CD4-positive, CD25-positive, alpha-beta regulatory T cell (primary cell): ENCODE data around the gene TLR8. TPM values are rescaled to one million over a fixed set of nuclear protein-coding genes. Genes with fewer than 3 reads are reported as not detected.

Experiments used
- ATAC-seq, 2 donors: fragments of 150-1000 bp; cut with Tn5 transposase; one replicate each; pipeline ENCODE4 v1.10.0; 2021; ENCODE audit warnings: low read depth in 2 of 2, moderate number of reproducible peaks in 2 of 2, moderate library complexity in 1 of 2
- DNase-seq, 3 donors: peaks; one replicate each; pipeline versions ENCODE4 v3.0.0 to v3.0.0-alpha.2; 2012 to 2022; ENCODE audit warnings: mixed read lengths in 1 of 3
- H3K27ac ChIP-seq: one replicate; pipeline ENCODE4 v1.7.0; 2013; ENCODE audit warnings: mild to moderate bottlenecking, low read length; ENCODE audit not compliant: insufficient read depth, poor library complexity, severe bottlenecking
- H3K27me3 ChIP-seq: one replicate; pipeline ENCODE4 v1.7.0; 2013; ENCODE audit warnings: low read length; ENCODE audit not compliant: control insufficient read depth, insufficient read depth
- H3K36me3 ChIP-seq: one replicate; pipeline ENCODE4 v1.7.0; 2013; ENCODE audit warnings: mild to moderate bottlenecking, low read length, moderate library complexity; ENCODE audit not compliant: control insufficient read depth, insufficient read depth
- H3K4me1 ChIP-seq: 2 replicates; pipeline ENCODE4 v1.7.0; 2013; ENCODE audit warnings: mild to moderate bottlenecking, low read length; ENCODE audit not compliant: insufficient read depth, control insufficient read depth, poor library complexity, severe bottlenecking
- H3K4me3 ChIP-seq: one replicate; pipeline ENCODE4 v1.7.0; 2013; ENCODE audit warnings: low read depth, mild to moderate bottlenecking, low read length, moderate library complexity
- H3K9me3 ChIP-seq, 2 experiments: 1 replicate in 1 of 2; 2 replicates in 1 of 2; pipeline ENCODE4 v1.7.0; 2013; ENCODE audit warnings: low read length in 2 of 2, mild to moderate bottlenecking in 1 of 2, moderate library complexity in 1 of 2; ENCODE audit not compliant: control insufficient read depth in 2 of 2
- H3K27ac Mint-ChIP-seq, 3 donors: one replicate each; pipeline ENCODE4 v1.8.0; 2020 to 2022; ENCODE audit warnings: mild to moderate bottlenecking in 3 of 3, mixed read lengths in 3 of 3, moderate library complexity in 2 of 3
- H3K27me3 Mint-ChIP-seq: one replicate; pipeline ENCODE4 v1.8.0; 2022; ENCODE audit warnings: mild to moderate bottlenecking, mixed read lengths
- H3K36me3 Mint-ChIP-seq: one replicate; pipeline ENCODE4 v1.8.0; 2020; ENCODE audit warnings: mixed read lengths
- H3K4me1 Mint-ChIP-seq, 4 donors: one replicate each; pipeline ENCODE4 v1.8.0; 2020 to 2022; ENCODE audit warnings: mixed read lengths in 4 of 4, mild to moderate bottlenecking in 1 of 4
- H3K4me3 Mint-ChIP-seq, 4 donors: one replicate each; pipeline ENCODE4 v1.8.0; 2020 to 2022; ENCODE audit warnings: mild to moderate bottlenecking in 4 of 4, mixed read lengths in 4 of 4, moderate library complexity in 3 of 4
- H3K9me3 Mint-ChIP-seq, 7 donors: one replicate each; pipeline ENCODE4 v1.8.0; 2020 to 2022; ENCODE audit warnings: mixed read lengths in 7 of 7, mild to moderate bottlenecking in 3 of 7, moderate library complexity in 2 of 7
- polyA plus RNA-seq, 4 donors: library from polyadenylated mRNA; unstranded; fragments of 300-500 nt; fragmentation: Illumina TruSeq; gene quantifications; one replicate each; pipeline ENCODE4 v1.2.3, GENCODE V29; 2021
- total RNA-seq: library from RNA; stranded (reverse); gene quantifications from one replicate; pipeline ENCODE4 v1.2.3, GENCODE V29; 2022

TLR8 gene
- total and polyA plus RNA-seq, 5 donors from 2014 or later = not detected

GRCh38 chrX:12898073-12898472 lies 8.3 kb upstream of the TLR8 start:
- Histone ChIP-seq H3K27me3 (peaks cover 2% of the 10 kb centered on the region), H3K4me1 (no peaks in the 10 kb centered on the region), H3K36me3 (no peaks in the 10 kb centered on the region), H3K27ac (no peak overlapping the region), H3K9me3 (no peaks in the 10 kb centered on the region), H3K4me3 (no peak overlapping the region)
- no peak overlapping the region for H3K4me3 Mint-ChIP-seq
- H3K9me3 Mint-ChIP-seq = no peaks in the 10 kb centered on the region
- no peaks in the 10 kb centered on the region for H3K36me3 Mint-ChIP-seq
- ATAC-seq (no peak), DNase-seq (no peak)
- peaks cover 0 to 6% (median 5%) of the 10 kb centered on the region in 4 donors for H3K4me1 Mint-ChIP-seq
- H3K27me3 Mint-ChIP-seq = no peaks in the 10 kb centered on the region
- no peak overlapping the region for H3K27ac Mint-ChIP-seq

- Histone ChIP-seq H3K27ac (no peak overlapping the region), H3K4me3 (no peak overlapping the region), H3K4me1 (no peaks in the 10 kb centered on the region), H3K27me3 (peaks cover 2% of the 10 kb centered on the region), H3K9me3 (no peaks in the 10 kb centered on the region), H3K36me3 (no peaks in the 10 kb centered on the region)
- H3K4me1 Mint-ChIP-seq = peaks cover 0 to 4% (median 1%) of the 10 kb centered on the region in 4 donors
- H3K27ac Mint-ChIP-seq = peak overlapping the region in 1 of 3 donors; percentile 52
- H3K36me3 Mint-ChIP-seq = no peaks in the 10 kb centered on the region
- no peaks in the 10 kb centered on the region for H3K27me3 Mint-ChIP-seq
- no peak for DNase-seq
- H3K9me3 Mint-ChIP-seq = no peaks in the 10 kb centered on the region
- H3K4me3 Mint-ChIP-seq = no peak overlapping the region
- no peak for ATAC-seq
These were observed 6.9 kb upstream of the TLR8 start for GRCh38 chrX:12899506-12899905.

GRCh38 chrX:12901486-12901885 lies 4.9 kb upstream of the TLR8 start:
- Histone ChIP-seq H3K4me3 (no peak overlapping the region), H3K36me3 (no peaks in the 10 kb centered on the region), H3K27me3 (peaks cover 2% of the 10 kb centered on the region), H3K4me1 (no peaks in the 10 kb centered on the region), H3K27ac (no peak overlapping the region), H3K9me3 (no peaks in the 10 kb centered on the region)
- H3K27ac Mint-ChIP-seq = no peak overlapping the region
- no peaks in the 10 kb centered on the region for H3K9me3 Mint-ChIP-seq
- H3K4me1 Mint-ChIP-seq = peaks cover 0 to 4% (median 1%) of the 10 kb centered on the region in 4 donors
- H3K36me3 Mint-ChIP-seq = no peaks in the 10 kb centered on the region
- no peaks in the 10 kb centered on the region for H3K27me3 Mint-ChIP-seq
- ATAC-seq (peak; percentile 39 to 45), DNase-seq (peak; percentile 34 to 73 (median 64))
- no peak overlapping the region for H3K4me3 Mint-ChIP-seq

- H3K36me3 Mint-ChIP-seq = no peaks in the 10 kb centered on the region
- H3K27me3 Mint-ChIP-seq = no peaks in the 10 kb centered on the region
- Histone ChIP-seq H3K27me3 (peaks cover 2% of the 10 kb centered on the region), H3K27ac (no peak overlapping the region), H3K9me3 (no peaks in the 10 kb centered on the region), H3K4me3 (no peak overlapping the region), H3K4me1 (no peaks in the 10 kb centered on the region), H3K36me3 (no peaks in the 10 kb centered on the region)
- no peak overlapping the region for H3K27ac Mint-ChIP-seq
- H3K9me3 Mint-ChIP-seq = no peaks in the 10 kb centered on the region
- H3K4me3 Mint-ChIP-seq = peak overlapping the region in 1 of 4 donors; percentile 18
- H3K4me1 Mint-ChIP-seq = peaks cover 0 to 4% (median 1%) of the 10 kb centered on the region in 4 donors
- no peak for DNase-seq
- no peak for ATAC-seq
These were observed 2.8 kb upstream of the TLR8 start for GRCh38 chrX:12903646-12904045.

- H3K4me3 ChIP-seq = no peak overlapping the region
- DNase-seq = no peak
- no peak overlapping the region for H3K27ac Mint-ChIP-seq
- no peaks in the 10 kb centered on the region for H3K27me3 ChIP-seq
- peaks cover 0 to 2% (median 0%) of the 10 kb centered on the region in 7 donors for H3K9me3 Mint-ChIP-seq
- no peaks in the 10 kb centered on the region for H3K36me3 ChIP-seq
- H3K27me3 Mint-ChIP-seq = peaks cover 10% of the 10 kb centered on the region
- H3K4me1 Mint-ChIP-seq = peaks cover 0 to 8% (median 0%) of the 10 kb centered on the region in 4 donors
- no peaks in the 10 kb centered on the region for H3K9me3 ChIP-seq
- no peaks in the 10 kb centered on the region for H3K36me3 Mint-ChIP-seq
- no peaks in the 10 kb centered on the region for H3K4me1 ChIP-seq
- no peak overlapping the region for H3K27ac ChIP-seq
- no peak overlapping the region for H3K4me3 Mint-ChIP-seq
- ATAC-seq = no peak
These were observed 4.2 kb downstream of the TLR8 start for GRCh38 chrX:12910423-12911121.

GRCh38 chrX:12911122-12911470 lies 4.7 kb downstream of the TLR8 start:
- H3K36me3 Mint-ChIP-seq = no peaks in the 10 kb centered on the region
- Histone ChIP-seq H3K4me3 (no peak overlapping the region), H3K27me3 (no peaks in the 10 kb centered on the region), H3K27ac (no peak overlapping the region), H3K9me3 (no peaks in the 10 kb centered on the region), H3K36me3 (no peaks in the 10 kb centered on the region), H3K4me1 (no peaks in the 10 kb centered on the region)
- DNase-seq (no peak), ATAC-seq (no peak)
- H3K4me3 Mint-ChIP-seq = no peak overlapping the region
- peaks cover 0 to 8% (median 0%) of the 10 kb centered on the region in 4 donors for H3K4me1 Mint-ChIP-seq
- H3K27ac Mint-ChIP-seq = peak overlapping the region in 1 of 3 donors; percentile 69
- H3K9me3 Mint-ChIP-seq = peaks cover 0 to 2% (median 0%) of the 10 kb centered on the region in 7 donors
- peaks cover 10% of the 10 kb centered on the region for H3K27me3 Mint-ChIP-seq

- Histone ChIP-seq H3K4me3 (no peak overlapping the region), H3K27me3 (no peaks in the 10 kb centered on the region), H3K4me1 (no peaks in the 10 kb centered on the region), H3K9me3 (no peaks in the 10 kb centered on the region), H3K27ac (no peak overlapping the region), H3K36me3 (no peaks in the 10 kb centered on the region)
- Mint-ChIP-seq H3K4me3 (no peak overlapping the region), H3K4me1 (peaks cover 0 to 8% (median 0%) of the 10 kb centered on the region in 4 donors), H3K36me3 (no peaks in the 10 kb centered on the region), H3K27me3 (peaks cover 14% of the 10 kb centered on the region), H3K27ac (no peak overlapping the region), H3K9me3 (peaks cover 0 to 2% (median 0%) of the 10 kb centered on the region in 7 donors)
- DNase-seq (no peak), ATAC-seq (no peak)
These were observed 6.5 kb downstream of the TLR8 start for GRCh38 chrX:12912791-12913482.

- Mint-ChIP-seq H3K27ac (no peak overlapping the region), H3K9me3 (peaks cover 0 to 2% (median 0%) of the 10 kb centered on the region in 7 donors), H3K4me1 (no peaks in the 10 kb centered on the region), H3K4me3 (no peak overlapping the region), H3K27me3 (peaks cover 4% of the 10 kb centered on the region), H3K36me3 (no peaks in the 10 kb centered on the region)
- DNase-seq (no peak), ATAC-seq (no peak)
- Histone ChIP-seq H3K4me3 (no peak overlapping the region), H3K4me1 (no peaks in the 10 kb centered on the region), H3K27me3 (no peaks in the 10 kb centered on the region), H3K27ac (no peak overlapping the region), H3K36me3 (no peaks in the 10 kb centered on the region), H3K9me3 (no peaks in the 10 kb centered on the region)
These were observed 11.3 kb downstream of the TLR8 start for GRCh38 chrX:12917753-12918152.
